Measurements from ENCODE around the gene RLBP1. TPM values are rescaled to one million over a fixed set of nuclear protein-coding genes. Genes with fewer than 3 reads are reported as not detected.

Gene RLBP1
- total and polyA plus RNA-seq, 9 of the 15 experiments (the other 6 are each of a cell fraction or from before 2014, with no cell fraction given) = 0.05 TPM; not detected in 8

GRCh38 chr15:89198196-89198595, 23.2 kb downstream of the RLBP1 start (continued):
- TF ChIP-seq ZNF280A (IDR thresholded peaks at IDR 0.05; ENCODE audit: low read depth, partially characterized antibody) = no peak
- no peak for TF ChIP-seq ARID3B (CRISPR knock-in tag; IDR thresholded peaks at IDR 0.05; ENCODE audit: borderline replicate concordance)

DNA sequence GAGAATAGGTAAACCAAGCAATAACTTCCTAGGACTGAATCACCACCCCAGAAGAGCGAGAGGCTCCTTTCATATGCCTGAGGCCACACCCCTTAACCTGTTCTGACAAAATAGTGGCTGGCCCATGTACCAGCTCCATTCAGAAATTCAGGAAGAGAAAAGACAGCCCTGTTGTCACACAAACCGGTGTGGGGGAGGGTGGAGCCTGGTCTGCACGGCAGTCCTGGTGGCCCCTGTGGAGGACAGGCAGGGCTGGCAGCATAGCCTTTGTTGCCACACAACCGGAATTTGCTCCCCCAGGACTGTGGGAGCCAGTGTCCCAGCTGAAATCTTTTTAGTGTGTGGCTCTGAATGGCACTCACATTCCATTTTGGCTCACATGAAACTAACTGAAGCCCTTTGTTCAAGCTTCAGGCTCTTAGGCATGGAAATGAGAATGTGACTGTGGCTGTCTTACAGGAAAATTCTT, 23.8 kb downstream of the RLBP1 start:
- no peak for FAIRE-seq
- 60% methylated on average over 4 of the region's 4 CpGs for WGBS (ENCODE audit: insufficient coverage, low coverage, missing lambda C conversion rate)
- Histone ChIP-seq H3K36me3 (ENCODE audit: control insufficient read depth, insufficient read depth, low read length) (peaks cover 66% of the 10 kb centered on the region), H3K79me2 (ENCODE audit: control insufficient read depth, insufficient read depth, low read length) (no peaks in the 10 kb centered on the region), H3K27me3 (ENCODE audit: control insufficient read depth in 2 of 2, insufficient read depth in 2 of 2, low read length in 2 of 2) (no peaks in the 10 kb centered on the region), H3K4me2 (ENCODE audit: insufficient read depth, low read length) (no peak overlapping the region), H3K27ac (ENCODE audit: extremely low read depth, low read depth, low read length) (no peak overlapping the region), H3K4me3 (no peak overlapping the region), H3K9me3 (replicated peaks; ENCODE audit: control insufficient read depth, insufficient read depth, low read depth, low read length) (no peaks in the 10 kb centered on the region), H4K20me1 (replicated peaks; ENCODE audit: control insufficient read depth, insufficient read depth, low read length) (no peaks in the 10 kb centered on the region), H3K9ac (ENCODE audit: insufficient read depth in 1 of 2, low read depth in 2 of 2, low read length in 2 of 2) (0 out of 4 replicates have a peak overlapping the region, but pooled peaks of 1 of the 2 experiments have one; percentile 11), H3K9me1 (ENCODE audit: control insufficient read depth, insufficient read depth, low read length) (peaks cover 4% of the 10 kb centered on the region), H2AFZ (ENCODE audit: low read depth, low read length) (no peak overlapping the region), H3K4me1 (replicated peaks in 1 of 2; ENCODE audit: control insufficient read depth in 2 of 2, insufficient read depth in 2 of 2, low read length in 2 of 2) (no peaks in the 10 kb centered on the region; a peak in 1 of 5 replicates)
- no TSS peak for BruUV-seq (replicated peaks)
- POLR2A ChIA-PET = interaction anchor here (0.6 to 0.7 kb wide), 3 partner anchors 103 to 156 kb away, joined by 3 to 4 read pairs (median 4); no protein-coding TSS in a partner anchor
- ATAC-seq = no peak; the same call in 2 of the 3 replicates
- in situ Hi-C loops (cut with MboI) (no loop called here), intact Hi-C loops (cut with micrococcal nuclease) (no loop called here)
- no peak for DNase-seq (ENCODE audit: extremely low read depth in 1 of 4, low spot score in 3 of 4)
- CTCF ChIA-PET (ENCODE audit: low intra/inter-chr PET ratio) = no interaction called here
- TF ChIP-seq ZNF57 (CRISPR knock-in tag; IDR thresholded peaks at IDR 0.05) = no peak
- TF ChIP-seq SRSF3 (IDR thresholded peaks at IDR 0.05; ENCODE audit: insufficient read depth, low read length) = no peak
- TF ChIP-seq, protein P1, sequence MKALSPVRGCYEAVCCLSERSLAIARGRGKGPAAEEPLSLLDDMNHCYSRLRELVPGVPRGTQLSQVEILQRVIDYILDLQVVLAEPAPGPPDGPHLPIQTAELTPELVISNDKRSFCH (CRISPR knock-in tag; IDR thresholded peaks at IDR 0.05) = no peak
- TF ChIP-seq, protein P1 (tag; IDR thresholded peaks at IDR 0.05) = no peak
- TF ChIP-seq HDAC6 (IDR thresholded peaks at IDR 0.05; ENCODE audit: low read depth, low read length) = no peak
- no peak for TF ChIP-seq POLR3A (IDR thresholded peaks at IDR 0.05; ENCODE audit: borderline replicate concordance, extremely low read depth, insufficient read depth, insufficient read length)
- TF ChIP-seq SIX5 (IDR thresholded peaks at IDR 0.05; ENCODE audit: borderline replicate concordance in 1 of 2, insufficient read depth in 1 of 2, low read depth in 1 of 2, low read length in 2 of 2) = no peak
- TF ChIP-seq ILF3 (IDR thresholded peaks at IDR 0.05; ENCODE audit: borderline replicate concordance) = no peak
- TF ChIP-seq HCFC1 (IDR thresholded peaks at IDR 0.05; ENCODE audit: low read depth, low read length) = no peak
- TF ChIP-seq, protein P2, sequence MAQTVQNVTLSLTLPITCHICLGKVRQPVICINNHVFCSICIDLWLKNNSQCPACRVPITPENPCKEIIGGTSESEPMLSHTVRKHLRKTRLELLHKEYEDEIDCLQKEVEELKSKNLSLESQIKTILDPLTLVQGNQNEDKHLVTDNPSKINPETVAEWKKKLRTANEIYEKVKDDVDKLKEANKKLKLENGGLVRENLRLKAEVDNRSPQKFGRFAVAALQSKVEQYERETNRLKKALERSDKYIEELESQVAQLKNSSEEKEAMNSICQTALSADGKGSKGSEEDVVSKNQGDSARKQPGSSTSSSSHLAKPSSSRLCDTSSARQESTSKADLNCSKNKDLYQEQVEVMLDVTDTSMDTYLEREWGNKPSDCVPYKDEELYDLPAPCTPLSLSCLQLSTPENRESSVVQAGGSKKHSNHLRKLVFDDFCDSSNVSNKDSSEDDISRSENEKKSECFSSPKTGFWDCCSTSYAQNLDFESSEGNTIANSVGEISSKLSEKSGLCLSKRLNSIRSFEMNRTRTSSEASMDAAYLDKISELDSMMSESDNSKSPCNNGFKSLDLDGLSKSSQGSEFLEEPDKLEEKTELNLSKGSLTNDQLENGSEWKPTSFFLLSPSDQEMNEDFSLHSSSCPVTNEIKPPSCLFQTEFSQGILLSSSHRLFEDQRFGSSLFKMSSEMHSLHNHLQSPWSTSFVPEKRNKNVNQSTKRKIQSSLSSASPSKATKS (CRISPR knock-in tag; IDR thresholded peaks at IDR 0.05) = no peak
- no peak for TF ChIP-seq NFYB (IDR thresholded peaks at IDR 0.05; ENCODE audit: extremely low read depth, insufficient read length)
- TF ChIP-seq ZNF24 (IDR thresholded peaks at IDR 0.05) = no peak

Measured in K562 (cell line).